ENCODE data around the gene SENP2.
"Not testable (repeated sequence)": the region's sequence is repeated elsewhere in the genome, so short reads cannot be mapped to it uniquely, and the experiment has no call there.

SENP2 gene

DNA sequence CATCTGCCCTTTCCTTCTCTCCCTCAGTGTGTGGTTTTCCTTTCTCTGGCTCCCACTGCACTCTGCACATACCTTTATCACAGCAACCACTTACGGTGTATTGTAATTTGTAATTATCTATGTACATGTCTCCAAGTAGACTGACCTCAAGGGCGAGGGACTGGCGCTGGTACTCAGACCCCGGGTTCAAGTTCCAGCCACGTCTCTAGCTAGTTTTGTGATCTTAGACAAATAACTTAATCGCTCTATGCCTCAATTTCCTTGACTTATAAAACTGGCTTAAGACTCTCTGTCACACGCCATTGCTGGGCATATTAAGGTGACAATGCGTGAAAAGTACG, 607 bp upstream of the SENP2 start:
- in situ Hi-C loops (cut with HindIII; ENCODE audit: low sequenced_read_pairs) = no loop called here

DNA sequence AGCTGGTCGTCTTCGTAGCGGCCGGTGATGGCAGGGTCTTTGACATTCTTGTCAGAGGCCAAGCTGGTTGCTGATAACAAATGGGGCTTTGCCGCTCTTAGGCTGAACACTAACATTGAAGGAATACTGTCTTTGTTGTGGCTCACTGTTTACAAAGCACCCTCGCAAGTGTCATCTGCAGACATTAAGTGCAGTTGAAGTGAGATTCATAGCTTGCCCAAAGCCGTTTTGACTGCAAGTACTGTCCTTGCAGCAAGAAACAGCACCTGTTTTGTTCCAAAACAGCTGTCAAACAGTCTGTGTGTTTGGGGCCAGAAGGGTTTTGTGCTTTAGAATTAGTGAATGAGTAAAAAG, 568 bp downstream of the SENP2 start:
- in situ Hi-C loops (cut with HindIII; ENCODE audit: low sequenced_read_pairs) = no loop called here

DNA sequence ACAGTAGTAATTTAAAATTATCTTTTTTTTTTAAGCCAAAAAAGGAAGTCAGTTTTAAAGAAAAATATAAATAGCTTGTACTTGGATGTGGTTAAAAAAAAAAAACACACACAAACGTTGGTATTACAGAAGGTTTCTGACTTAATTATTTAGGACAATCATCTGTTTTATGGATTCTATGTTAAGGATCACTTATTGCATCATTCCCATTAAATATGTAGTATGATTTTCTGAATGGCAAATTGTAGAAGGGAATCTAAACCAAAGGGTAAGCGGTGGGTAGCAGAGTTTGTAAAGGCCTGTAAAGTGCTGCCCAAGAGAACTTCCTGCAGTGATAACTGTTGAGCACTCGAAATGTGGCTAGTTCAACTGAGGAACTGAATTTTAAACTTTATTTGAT, 8.0 kb downstream of the SENP2 start:
- in situ Hi-C loops (cut with HindIII; ENCODE audit: low sequenced_read_pairs) = no loop called here

DNA sequence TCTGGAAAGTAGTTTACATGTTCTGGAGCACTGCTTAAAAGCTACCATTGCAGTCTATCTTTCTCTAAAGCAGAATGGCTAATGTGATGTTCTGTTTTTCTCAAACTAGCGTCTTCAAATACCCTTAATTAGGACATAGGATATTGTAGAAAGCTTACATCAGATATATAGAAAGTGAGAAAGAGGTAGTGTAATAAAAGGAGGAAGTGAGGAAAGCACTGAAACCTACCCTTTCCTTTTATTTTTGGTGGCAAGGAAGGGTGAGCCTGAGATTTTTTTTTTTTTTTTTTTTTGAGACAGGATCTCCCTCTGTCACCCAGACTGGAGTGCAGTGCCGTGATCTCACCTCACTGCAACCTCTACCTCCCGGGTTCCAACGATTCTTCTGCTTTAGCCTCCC, 9.4 kb downstream of the SENP2 start:
- in situ Hi-C loops (cut with HindIII; ENCODE audit: low sequenced_read_pairs) = no loop called here

DNA sequence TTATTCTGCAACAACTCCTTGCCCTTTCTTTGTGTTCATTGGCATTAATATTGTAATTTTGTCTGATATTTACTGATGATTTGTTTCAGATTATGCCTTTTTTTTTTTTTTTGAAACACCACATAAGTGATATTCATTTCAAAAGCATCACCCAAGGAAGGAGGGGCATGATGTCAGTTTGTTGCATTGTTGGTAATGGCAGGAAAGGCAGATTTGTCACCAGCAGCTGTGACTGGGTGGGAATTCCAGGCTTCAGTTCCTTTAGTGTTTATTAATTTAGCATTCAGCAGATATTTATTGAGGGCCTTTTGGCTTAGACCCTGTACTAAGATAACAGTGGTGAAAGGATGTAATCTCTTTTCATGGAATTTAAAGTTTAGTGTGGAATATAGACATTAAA, 19.5 kb downstream of the SENP2 start:
- in situ Hi-C loops (cut with HindIII; ENCODE audit: low sequenced_read_pairs) = no loop called here

DNA sequence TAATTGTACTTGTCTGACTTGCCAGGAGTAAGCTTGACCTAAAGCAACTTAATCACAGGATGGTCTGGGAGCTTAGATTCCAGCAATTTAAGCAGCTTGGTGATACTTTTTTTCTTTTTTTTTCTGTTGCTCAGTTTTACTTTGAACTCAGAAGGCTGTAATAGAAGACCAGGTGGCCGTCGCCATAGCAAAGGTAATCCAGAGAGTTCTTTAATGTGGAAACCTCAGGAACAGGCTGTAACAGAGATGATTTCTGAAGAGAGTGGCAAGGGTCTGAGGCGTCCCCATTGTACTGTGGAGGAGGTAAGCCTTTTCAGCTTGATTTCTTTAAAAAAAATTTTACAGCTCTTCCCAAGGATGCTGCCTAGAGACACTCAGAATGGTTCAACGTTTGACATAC, 20.1 kb downstream of the SENP2 start:
- in situ Hi-C loops (cut with HindIII; ENCODE audit: low sequenced_read_pairs) = no loop called here

DNA sequence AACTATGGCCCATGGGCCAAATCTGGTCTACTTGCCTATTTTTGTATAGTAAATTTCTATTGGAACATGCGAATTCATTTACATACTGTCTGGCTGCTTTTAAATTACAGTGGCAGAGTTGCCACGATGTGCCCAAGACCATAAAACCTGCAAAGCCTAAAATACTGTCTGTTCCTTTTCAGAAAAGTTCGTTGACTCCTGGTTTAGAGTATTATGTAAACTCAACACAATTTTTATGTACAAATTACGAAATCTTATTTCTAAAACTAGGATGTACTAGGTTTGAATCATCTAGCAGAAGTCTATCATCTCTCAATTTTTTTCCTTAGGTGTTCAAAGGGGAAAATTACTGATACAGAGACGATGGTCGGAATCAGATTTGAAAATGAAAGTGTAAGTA, 26.9 kb downstream of the SENP2 start:
- in situ Hi-C loops (cut with HindIII; ENCODE audit: low sequenced_read_pairs) = no loop called here

DNA sequence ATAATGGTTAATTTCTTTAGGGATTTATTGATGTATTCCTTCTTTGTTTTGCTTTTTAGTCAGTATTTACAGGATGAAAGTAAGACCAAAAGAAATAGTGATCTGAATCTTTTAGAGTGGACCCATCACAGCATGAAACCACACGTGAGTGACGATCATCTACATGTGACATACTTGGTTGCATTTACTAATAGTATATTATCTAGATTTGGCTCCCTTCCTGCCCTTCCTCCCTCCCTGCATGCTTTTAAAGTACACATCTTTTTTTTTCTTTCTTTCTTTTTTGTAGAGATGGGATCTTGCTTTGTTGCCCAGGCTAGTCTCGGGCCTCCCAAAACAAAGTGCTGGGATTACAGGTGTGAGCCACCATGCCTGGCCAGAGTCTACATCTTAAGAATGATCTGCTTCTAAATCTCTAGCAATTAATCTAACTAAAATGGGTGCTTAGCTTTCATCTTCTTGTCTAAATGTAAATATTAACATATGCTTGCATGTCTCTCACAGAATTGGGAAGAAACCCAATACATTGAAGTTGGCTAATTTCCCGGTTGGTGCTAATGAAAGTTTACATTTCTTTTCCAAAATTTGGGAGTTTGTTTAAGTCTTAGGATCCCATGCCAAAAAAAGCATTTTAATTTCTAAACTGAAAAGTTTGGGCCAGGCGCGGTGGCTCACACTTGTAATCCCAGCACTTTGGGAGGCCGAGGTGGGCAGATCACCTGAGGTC, 38.0 kb downstream of the SENP2 start:
- in situ Hi-C loops (cut with HindIII; ENCODE audit: low sequenced_read_pairs) = no loop called here

DNA sequence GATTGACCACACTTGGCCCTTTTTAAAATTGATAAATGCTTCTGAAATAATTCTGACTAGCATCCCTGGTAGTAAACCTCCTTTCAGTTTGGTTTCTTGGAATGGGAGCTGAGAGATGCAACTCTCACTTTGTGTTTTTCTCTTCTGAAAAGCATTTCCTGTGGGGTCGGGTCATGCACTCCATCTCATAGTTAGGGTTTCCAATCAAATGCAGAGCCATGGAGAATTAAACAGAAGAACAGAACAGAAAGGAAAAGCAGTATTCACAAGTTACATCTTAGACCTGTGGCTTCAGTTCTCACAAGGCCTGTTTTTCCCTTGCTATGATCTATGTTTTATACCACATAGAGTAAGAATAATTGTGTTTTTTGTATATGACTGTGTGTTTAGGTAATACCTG, 39.7 kb downstream of the SENP2 start:
- in situ Hi-C loops (cut with HindIII; ENCODE audit: low sequenced_read_pairs) = no loop called here

DNA sequence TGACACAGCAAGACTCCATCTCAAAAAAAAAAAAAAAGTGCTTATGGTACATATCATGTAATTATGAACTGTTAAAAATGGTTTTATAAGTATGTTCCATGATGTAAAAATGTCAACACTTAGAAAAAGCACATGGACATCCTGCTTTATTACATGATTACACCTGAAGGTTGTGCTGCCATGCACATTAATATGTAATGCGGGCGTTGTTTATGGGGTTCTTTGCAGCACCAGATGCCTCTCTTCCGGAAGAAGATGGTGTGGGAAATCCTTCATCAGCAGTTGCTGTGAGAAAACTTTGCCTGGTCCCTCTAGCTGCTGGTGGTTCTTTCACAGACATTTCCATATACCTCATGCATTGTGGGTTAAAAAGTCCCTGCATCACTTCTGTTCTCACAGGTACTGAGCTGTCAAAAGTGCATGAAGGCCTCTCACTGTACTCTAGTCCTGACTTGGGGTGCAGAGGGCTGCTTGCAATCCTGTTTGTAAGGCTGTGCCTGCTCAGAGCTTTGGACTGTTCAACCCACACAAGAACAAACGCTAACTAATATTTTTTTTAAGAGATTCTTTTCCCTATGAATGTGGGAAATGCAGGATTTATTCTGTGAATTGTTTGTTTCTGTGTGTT, 43.6 kb downstream of the SENP2 start:
- in situ Hi-C loops (cut with HindIII; ENCODE audit: low sequenced_read_pairs) = no loop called here

DNA sequence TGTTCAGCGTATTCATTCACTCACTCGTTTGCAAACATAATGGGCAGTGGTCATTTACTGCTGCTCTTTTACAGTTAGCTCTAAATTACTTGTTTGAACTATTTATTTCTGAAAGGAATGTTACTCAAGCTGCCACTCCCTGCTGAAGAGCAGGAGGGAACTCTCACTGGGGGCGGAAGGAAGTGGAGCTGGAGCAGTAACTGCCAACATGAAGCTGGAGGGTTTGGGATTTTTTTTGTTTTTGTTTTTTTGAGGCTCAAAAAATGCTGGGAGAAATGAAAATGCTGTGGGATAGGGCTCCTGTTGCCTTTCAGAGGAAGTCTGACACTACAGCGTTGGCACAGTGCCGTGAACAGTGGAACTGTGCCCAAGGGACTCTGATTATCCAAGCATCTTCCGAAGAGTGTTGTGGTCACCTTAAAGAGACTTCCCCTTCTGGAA, 44.1 kb downstream of the SENP2 start:
- in situ Hi-C loops (cut with HindIII; ENCODE audit: low sequenced_read_pairs) = no loop called here

DNA sequence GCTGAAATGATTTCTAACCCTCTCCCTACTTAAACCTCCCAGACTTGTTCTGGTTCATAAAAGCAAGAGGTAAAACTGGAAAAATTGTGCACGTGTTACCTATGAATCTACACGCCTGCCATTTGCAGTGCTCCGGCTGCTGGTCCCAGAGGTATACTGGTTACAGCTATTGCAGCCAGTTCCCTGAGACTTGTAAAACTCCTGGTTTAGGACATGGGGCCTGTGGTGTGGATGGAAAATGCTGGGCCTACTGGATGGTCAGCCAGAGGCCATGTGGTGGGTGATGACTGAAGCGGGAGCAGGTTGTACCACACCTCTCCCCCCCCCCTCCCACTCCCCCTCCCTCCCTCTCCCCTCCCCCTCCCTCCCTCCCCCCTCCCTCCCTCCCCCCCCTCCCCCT, 45.0 kb downstream of the SENP2 start:
- in situ Hi-C loops (cut with HindIII; ENCODE audit: low sequenced_read_pairs) = no loop called here

DNA sequence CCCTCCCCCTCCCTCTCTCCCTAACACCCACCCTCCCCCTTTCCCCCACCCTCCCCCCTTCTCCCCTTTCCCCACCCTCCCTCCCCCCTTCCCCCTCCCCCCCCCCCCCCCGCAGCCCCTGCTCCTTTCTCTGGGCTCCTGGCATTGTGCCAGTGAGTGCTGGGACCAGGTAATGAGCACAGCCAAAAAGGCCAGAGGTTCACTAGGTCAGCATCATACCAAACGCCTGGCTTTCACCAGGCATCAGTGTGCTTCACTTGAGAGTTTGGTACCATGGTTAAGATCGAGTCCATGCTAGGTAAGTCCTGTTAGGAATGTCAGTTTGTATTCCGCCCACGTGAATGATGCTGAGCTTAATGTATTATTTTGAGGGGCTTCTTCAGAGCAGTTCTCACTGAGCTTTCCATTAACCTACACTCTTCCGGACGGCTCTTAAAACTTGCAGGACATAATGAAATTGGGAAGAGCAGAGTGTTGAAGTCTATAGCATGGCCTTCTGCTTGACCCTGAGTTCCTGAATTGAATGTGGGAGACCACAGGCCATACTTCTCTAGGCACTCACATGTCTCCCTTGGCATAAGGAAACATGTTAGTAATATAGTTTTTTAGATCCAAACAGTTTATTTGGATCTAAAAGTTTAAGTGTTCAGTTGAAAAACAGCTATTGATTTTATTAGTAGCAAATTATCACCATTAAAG, 45.6 kb downstream of the SENP2 start:
- in situ Hi-C loops (cut with HindIII; ENCODE audit: low sequenced_read_pairs) = no loop called here

DNA sequence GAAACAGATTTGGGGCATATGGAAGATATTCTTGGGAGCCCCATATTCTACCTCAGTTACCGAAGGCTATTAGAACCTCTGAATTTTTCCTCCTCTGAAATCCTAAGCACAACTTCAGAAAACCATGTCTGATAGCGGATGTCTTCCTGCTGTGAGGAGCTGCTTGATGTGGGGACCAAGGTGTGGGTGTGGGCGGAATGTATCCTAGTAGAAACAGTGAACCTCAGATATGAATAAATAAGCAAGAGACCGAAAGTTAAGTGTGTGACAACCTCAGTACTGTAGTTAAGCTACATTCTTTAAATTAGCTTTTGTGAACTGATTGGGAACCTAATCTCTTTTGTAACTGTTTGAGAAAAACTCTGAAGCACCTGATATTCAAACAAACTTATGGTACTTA, 46.9 kb downstream of the SENP2 start:
- in situ Hi-C loops (cut with HindIII; ENCODE audit: low sequenced_read_pairs) = no loop called here

DNA sequence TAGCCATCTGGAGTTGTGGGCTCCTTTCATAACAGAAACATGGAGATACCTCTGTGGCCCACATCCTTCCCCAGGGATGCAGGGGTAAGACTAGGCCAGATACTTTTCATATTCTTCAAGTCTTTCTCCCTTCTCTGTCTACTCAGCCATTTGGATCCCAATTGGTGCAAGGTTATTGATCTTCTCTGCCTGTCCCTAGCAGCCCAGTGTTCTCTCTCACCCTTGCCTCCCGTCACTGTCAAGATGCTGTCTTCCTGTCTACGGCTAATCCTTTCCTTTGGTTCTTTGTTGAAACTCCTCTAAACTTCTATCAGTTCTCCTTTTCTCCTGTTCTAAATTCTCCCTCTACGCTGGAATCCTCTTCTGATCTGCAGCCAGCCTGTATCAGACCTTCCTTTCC, 51.3 kb downstream of the SENP2 start:
- in situ Hi-C loops (cut with HindIII; ENCODE audit: low sequenced_read_pairs) = no loop called here

DNA sequence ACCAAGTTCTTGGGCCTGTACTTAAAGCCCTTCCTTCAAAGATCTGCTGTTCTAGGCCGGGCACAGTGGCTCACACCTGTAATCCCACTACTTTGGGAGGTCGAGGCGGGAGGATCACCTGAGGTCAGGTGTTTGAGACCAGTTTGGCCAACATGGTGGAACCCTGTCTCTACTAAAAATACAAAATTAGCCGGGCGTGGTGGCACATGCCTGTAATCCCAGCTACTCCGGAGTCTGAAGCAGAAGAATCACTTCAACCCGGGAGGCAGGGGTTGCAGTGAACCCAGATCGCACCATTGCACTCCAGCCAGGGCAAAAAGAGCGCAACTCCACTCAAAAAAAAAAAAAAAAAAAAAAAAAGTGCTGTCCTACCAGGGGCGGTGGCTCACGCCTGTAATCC, 52.6 kb downstream of the SENP2 start:
- in situ Hi-C loops (cut with HindIII; ENCODE audit: low sequenced_read_pairs) = not testable (repeated sequence)

DNA sequence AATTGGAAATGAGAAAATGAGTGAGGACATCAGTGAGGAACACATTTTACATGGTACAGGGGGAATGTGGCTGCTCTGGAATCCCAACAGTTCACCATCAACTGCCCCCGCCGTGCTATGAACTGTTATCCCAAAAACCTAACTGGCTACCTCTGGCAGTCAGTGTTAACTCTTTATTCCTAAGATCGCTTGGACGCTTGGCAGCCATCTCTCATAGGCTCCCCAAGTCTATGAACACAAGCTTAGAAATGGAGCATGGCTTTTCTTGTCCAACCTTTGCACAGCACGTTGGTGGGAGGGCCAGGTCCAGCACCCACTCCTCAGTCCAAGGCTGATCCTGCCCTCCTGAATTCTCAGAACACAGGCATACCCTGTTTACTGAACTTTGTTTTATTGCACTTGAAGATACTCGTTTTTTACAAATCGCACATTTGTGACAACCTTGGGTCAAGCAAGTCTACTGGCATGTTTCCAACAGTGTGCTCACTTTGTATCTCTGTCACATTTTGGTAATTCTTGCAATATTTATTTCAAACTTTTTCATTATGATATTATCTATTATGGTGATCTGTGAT, 53.6 kb downstream of the SENP2 start:
- in situ Hi-C loops (cut with HindIII; ENCODE audit: low sequenced_read_pairs) = no loop called here

DNA sequence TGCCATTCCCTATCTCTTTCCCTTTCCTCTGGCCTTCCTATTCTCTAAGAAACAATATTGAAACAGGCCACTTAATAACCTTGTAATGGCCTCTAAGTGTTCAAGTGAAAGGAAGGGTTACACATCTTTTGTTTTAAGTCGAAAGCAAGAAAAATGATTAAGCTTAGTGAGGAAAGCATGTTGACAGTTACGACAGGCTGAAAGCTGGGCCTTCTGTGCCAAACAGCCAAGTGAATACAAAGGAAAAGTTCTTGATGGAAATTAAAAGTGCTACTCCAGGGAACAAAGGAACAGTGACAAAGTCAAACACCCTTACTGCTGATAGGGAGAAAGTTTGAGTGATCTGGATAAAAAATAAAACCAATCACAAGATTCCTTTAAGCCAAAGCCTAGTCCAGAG, 54.2 kb downstream of the SENP2 start:
- in situ Hi-C loops (cut with HindIII; ENCODE audit: low sequenced_read_pairs) = no loop called here

DNA sequence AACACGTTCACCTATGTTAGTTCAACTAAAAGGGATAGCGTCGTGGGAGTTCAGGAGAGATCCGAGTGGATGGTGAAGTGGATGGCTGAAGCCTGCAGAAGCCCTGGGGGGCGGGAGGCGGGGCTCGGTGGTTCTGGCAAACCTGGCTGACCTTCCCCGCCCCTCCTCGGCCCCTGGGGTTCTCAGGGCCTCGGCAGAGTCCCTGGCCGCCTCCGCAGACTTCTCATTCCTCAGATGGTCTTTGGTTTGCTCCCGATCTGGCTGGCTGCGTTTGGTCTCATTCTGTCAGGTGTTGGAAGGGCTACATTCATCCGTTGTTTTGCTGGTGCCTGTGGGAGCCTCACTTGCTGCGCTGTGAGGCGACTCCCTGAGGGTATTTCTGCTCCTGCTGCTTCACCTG, 59.1 kb downstream of the SENP2 start:
- in situ Hi-C loops (cut with HindIII; ENCODE audit: low sequenced_read_pairs) = not testable (repeated sequence)

DNA sequence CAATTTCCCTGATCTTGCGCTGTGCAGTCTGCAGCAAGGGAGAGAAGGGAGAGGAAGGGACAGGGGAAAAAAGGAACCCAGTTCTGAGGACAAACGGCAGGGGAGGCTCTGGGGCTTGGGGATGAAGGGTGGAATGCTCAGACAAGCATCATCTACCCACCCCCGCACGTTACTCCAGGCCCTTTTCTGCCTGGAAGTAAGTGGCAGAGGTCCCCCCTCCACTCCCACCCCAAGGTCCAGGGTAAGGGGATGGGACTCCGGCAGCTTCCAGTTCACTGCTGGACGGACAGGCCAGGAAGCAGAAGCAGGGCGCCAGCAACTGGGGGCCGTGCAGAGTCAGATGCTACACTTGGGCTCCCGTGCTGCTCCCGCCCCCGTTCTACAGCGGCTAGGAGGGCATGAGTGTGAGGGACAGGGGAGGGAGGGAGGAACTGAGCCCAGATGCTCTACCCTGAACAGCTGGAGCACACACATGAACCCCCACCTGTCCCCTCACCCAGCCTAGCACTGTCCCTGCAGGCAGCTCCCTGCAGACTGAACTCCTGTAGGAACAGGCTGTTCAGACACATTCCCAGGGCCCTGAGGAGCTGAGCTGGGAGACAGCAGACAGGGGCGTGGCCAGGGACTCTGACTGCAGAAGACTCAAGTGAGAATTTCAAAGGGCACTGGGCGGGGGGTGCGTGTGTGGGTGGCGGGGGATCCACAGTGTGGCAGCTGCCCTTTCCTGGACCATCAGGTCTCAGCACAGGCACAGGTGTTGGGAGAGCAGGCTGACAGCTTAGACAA, 59.7 kb downstream of the SENP2 start:
- in situ Hi-C loops (cut with HindIII; ENCODE audit: low sequenced_read_pairs) = no loop called here

DNA sequence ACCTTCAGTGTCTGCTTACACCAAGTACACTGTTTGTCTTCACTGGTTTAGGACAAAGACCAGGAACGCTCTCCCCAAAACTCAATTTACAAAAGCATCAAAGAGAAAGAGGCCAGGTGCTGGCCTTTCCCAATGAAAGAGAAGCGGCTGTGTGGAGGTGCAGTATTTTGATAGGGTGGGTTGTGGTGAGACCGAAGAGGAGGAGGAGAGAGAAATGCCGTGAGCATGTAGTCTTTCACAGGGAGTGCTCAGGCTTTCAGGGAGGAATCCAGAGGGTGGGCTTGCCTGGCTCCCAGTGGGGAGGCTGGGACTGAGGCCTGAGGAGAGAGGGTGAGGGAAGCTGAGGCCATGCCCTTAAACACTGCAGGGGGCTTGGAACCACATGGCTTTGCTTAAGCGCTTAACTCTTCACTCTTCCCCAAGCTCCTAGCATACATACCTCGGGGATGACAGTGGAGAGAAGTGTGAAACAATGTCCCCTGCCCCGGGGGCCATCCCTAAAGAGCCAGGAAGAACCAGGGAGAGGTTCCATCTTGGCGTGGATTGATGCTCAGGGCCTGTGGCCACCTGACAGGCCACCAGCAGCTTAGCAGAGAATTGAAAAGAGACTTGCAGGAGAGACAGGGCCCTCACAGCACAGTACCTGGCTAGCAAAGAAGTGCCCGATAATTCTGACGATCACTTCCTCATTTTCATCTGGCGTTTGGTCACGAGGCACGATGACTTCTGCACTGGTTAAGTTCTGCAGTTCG, 60.5 kb downstream of the SENP2 start:
- in situ Hi-C loops (cut with HindIII; ENCODE audit: low sequenced_read_pairs) = no loop called here
